Ishikawa (cell line): Measurements from ENCODE around the gene ZYG11B.

Experiments used
- EP300 ChIP-seq: IDR thresholded peaks from 2 replicates; pipeline ENCODE4 v1.6.1; 2012; ENCODE audit warnings: borderline replicate concordance
- FOXM1 ChIP-seq: IDR thresholded peaks from 2 replicates; pipeline ENCODE4 v1.6.1; 2012; ENCODE audit warnings: low read depth, borderline replicate concordance
- NFIC ChIP-seq: IDR thresholded peaks from 2 replicates; pipeline ENCODE4 v1.6.1; 2012
- RAD21 ChIP-seq: IDR thresholded peaks from 2 replicates; pipeline ENCODE4 v1.6.1; 2012; ENCODE audit warnings: low read depth
- TCF12 ChIP-seq: IDR thresholded peaks from 2 replicates; pipeline ENCODE4 v1.6.1; 2012; ENCODE audit warnings: low read depth
- TF ChIP-seq, protein P1 (sequence below): IDR thresholded peaks from 2 replicates; pipeline ENCODE4 v1.6.1; 2012

- TF ChIP-seq RAD21 (peak; percentile 7; the same call in 1 of the 2 replicates), EP300 (peak; percentile 77; the same call in 1 of the 2 replicates), TCF12 (peak; percentile 84), FOXM1 (peak; percentile 41; the same call in 1 of the 2 replicates), NFIC (peak; percentile 65; the same call in 1 of the 2 replicates)
- TF ChIP-seq, protein P1, sequence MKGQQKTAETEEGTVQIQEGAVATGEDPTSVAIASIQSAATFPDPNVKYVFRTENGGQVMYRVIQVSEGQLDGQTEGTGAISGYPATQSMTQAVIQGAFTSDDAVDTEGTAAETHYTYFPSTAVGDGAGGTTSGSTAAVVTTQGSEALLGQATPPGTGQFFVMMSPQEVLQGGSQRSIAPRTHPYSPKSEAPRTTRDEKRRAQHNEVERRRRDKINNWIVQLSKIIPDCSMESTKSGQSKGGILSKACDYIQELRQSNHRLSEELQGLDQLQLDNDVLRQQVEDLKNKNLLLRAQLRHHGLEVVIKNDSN: no peak
Measured at GRCh38 chr1:52856026-52856425, 129.8 kb downstream of the ZYG11B start.
